ENCODE results near the gene P4HA2. TPM values are rescaled to one million over a fixed set of nuclear protein-coding genes. Genes with fewer than 3 reads are reported as not detected.

Gene P4HA2
- total and polyA plus RNA-seq, 9 of the 15 experiments (the other 6 are each of a cell fraction or from before 2014, with no cell fraction given): 9.6 to 50.0 (median 12.7) TPM

DNA sequence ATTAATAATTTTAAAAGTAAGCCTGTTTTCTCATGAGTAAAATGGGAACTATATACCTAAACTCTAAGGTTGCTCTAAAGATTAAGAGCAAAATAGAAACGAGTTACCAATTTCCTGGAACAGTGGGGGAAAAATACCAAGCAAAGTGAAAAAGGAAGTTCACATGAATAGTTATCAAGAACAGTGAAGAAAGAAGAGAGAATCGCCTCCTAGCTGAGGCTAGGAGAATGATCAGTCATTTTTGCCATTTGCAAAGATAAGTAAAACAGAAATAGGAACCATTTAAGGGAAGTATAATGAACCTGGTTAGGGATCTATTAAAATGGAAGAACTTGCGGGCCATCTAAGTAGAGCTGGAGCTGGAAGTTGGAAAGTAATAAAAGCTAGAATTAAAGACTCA lies 50.7 kb downstream of the P4HA2 start (continued):
- TF ChIP-seq NR2C2 (CRISPR knock-in tag; IDR thresholded peaks at IDR 0.05) (no peak), NR2C2 (tag; IDR thresholded peaks at IDR 0.05) (0 out of 2 replicates have a peak, but pooled peaks have one; percentile 2), HNRNPLL (IDR thresholded peaks at IDR 0.05; ENCODE audit: low read depth, low read length, poor library complexity, severe bottlenecking) (no peak), ZNF121 (CRISPR knock-in tag; conservative IDR thresholded peaks at IDR 0.05) (no peak), BACH1 (tag; IDR thresholded peaks at IDR 0.05) (peak; percentile 65; the same call in 1 of the 2 replicates), RBM14 (IDR thresholded peaks at IDR 0.05; ENCODE audit: borderline replicate concordance, insufficient read depth, low read depth, low read length) (no peak), ZC3H4 (CRISPR knock-in tag; IDR thresholded peaks at IDR 0.05; ENCODE audit: borderline replicate concordance) (no peak), ESRRB (CRISPR knock-in tag; IDR thresholded peaks at IDR 0.05; ENCODE audit: borderline replicate concordance) (no peak), ZNF316 (IDR thresholded peaks at IDR 0.05) (0 out of 2 replicates have a peak, but pooled peaks have one; percentile 29), NFE2 (IDR thresholded peaks at IDR 0.05; ENCODE audit: low read depth) (peak; percentile 73), ARID2 (IDR thresholded peaks at IDR 0.05) (peak; percentile 40; the same call in 1 of the 2 replicates), DIDO1 (tag; IDR thresholded peaks at IDR 0.05; ENCODE audit: low read depth) (no peak), TEAD4 (IDR thresholded peaks at IDR 0.05; ENCODE audit: low read length) (peak; percentile 65), TEAD4 (CRISPR knock-in tag; IDR thresholded peaks at IDR 0.05; ENCODE audit: borderline replicate concordance) (no peak), NR3C1 (CRISPR knock-in tag; IDR thresholded peaks at IDR 0.05) (no peak), TOE1 (IDR thresholded peaks at IDR 0.05; ENCODE audit: borderline replicate concordance) (no peak), TOE1 (CRISPR knock-in tag; IDR thresholded peaks at IDR 0.05; ENCODE audit: borderline replicate concordance, low read depth) (no peak), NFATC3 (IDR thresholded peaks at IDR 0.05) (0 out of 2 replicates have a peak, but pooled peaks have one; percentile 9), RCOR1 (IDR thresholded peaks at IDR 0.05; ENCODE audit: borderline replicate concordance in 1 of 2, low read depth in 2 of 2, low read length in 2 of 2) (peak in 1 of 2 experiments; percentile 21; a peak in 1 of 4 replicates), HNRNPUL1 (IDR thresholded peaks at IDR 0.05; ENCODE audit: low read length) (no peak), ZKSCAN8 (CRISPR knock-in tag; IDR thresholded peaks at IDR 0.05) (peak; percentile 8; the same call in 1 of the 2 replicates), ETV6 (IDR thresholded peaks at IDR 0.05; ENCODE audit: borderline replicate concordance in 1 of 2, low read depth in 2 of 2, low read length in 1 of 2) (no peak; a peak in 1 of 4 replicates), ETV6 (CRISPR knock-in tag; IDR thresholded peaks at IDR 0.05; ENCODE audit: borderline replicate concordance) (no peak)
- TF ChIP-seq, protein P1, sequence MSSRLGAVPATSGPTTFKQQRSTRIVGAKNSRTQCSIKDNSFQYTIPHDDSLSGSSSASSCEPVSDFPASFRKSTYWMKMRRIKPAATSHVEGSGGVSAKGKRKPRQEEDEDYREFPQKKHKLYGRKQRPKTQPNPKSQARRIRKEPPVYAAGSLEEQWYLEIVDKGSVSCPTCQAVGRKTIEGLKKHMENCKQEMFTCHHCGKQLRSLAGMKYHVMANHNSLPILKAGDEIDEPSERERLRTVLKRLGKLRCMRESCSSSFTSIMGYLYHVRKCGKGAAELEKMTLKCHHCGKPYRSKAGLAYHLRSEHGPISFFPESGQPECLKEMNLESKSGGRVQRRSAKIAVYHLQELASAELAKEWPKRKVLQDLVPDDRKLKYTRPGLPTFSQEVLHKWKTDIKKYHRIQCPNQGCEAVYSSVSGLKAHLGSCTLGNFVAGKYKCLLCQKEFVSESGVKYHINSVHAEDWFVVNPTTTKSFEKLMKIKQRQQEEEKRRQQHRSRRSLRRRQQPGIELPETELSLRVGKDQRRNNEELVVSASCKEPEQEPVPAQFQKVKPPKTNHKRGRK (tag; IDR thresholded peaks at IDR 0.05): no peak
- TF ChIP-seq, protein P2, sequence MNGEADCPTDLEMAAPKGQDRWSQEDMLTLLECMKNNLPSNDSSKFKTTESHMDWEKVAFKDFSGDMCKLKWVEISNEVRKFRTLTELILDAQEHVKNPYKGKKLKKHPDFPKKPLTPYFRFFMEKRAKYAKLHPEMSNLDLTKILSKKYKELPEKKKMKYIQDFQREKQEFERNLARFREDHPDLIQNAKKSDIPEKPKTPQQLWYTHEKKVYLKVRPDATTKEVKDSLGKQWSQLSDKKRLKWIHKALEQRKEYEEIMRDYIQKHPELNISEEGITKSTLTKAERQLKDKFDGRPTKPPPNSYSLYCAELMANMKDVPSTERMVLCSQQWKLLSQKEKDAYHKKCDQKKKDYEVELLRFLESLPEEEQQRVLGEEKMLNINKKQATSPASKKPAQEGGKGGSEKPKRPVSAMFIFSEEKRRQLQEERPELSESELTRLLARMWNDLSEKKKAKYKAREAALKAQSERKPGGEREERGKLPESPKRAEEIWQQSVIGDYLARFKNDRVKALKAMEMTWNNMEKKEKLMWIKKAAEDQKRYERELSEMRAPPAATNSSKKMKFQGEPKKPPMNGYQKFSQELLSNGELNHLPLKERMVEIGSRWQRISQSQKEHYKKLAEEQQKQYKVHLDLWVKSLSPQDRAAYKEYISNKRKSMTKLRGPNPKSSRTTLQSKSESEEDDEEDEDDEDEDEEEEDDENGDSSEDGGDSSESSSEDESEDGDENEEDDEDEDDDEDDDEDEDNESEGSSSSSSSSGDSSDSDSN (IDR thresholded peaks at IDR 0.05; ENCODE audit: borderline replicate concordance in 1 of 2, low read depth in 2 of 2, low read length in 2 of 2): no peak
- TF ChIP-seq, protein P3, sequence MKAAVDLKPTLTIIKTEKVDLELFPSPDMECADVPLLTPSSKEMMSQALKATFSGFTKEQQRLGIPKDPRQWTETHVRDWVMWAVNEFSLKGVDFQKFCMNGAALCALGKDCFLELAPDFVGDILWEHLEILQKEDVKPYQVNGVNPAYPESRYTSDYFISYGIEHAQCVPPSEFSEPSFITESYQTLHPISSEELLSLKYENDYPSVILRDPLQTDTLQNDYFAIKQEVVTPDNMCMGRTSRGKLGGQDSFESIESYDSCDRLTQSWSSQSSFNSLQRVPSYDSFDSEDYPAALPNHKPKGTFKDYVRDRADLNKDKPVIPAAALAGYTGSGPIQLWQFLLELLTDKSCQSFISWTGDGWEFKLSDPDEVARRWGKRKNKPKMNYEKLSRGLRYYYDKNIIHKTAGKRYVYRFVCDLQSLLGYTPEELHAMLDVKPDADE (conservative IDR thresholded peaks at IDR 0.05; ENCODE audit: control insufficient read depth, low read depth, low read length): no peak

All from K562 (cell line).